IPS-18c (cell line): ENCODE measurements around the gene NR6A1.

Source experiments
- H3K4me3 ChIP-seq: 2 replicates; pipeline ENCODE4 v1.7.0; 2013; ENCODE audit warnings: low read depth, mild to moderate bottlenecking, low read length, moderate library complexity; ENCODE audit not compliant: insufficient read depth
- H3K9me3 ChIP-seq: one replicate; pipeline ENCODE4 v1.6.1; 2013; ENCODE audit warnings: mild to moderate bottlenecking, low read length, moderate library complexity; ENCODE audit not compliant: control insufficient read depth, insufficient read depth

The NR6A1 gene

GRCh38 chr9:124724415-124725067 is 46.6 kb downstream of the NR6A1 start:
- no peaks in the 10 kb centered on the region for H3K9me3 ChIP-seq
- H3K4me3 ChIP-seq: no peak overlapping the region

- H3K9me3 ChIP-seq: no peaks in the 10 kb centered on the region
Measured at GRCh38 chr9:124723352-124723751, 47.8 kb downstream of the NR6A1 start.

GRCh38 chr9:124721109-124721906 is 49.8 kb downstream of the NR6A1 start:
- no peaks in the 10 kb centered on the region for H3K9me3 ChIP-seq
- no peak overlapping the region for H3K4me3 ChIP-seq

More at GRCh38 chr9:124723352-124723751, 47.8 kb downstream of the NR6A1 start:
- no peak overlapping the region for H3K4me3 ChIP-seq

- H3K4me3 ChIP-seq: no peak overlapping the region
- H3K9me3 ChIP-seq: no peaks in the 10 kb centered on the region
Measured at GRCh38 chr9:124720429-124721108, 50.5 kb downstream of the NR6A1 start.

- no peaks in the 10 kb centered on the region for H3K9me3 ChIP-seq
- H3K4me3 ChIP-seq: no peak overlapping the region
Measured at GRCh38 chr9:124718928-124719327, 52.2 kb downstream of the NR6A1 start.

GRCh38 chr9:124717597-124717996 is 53.5 kb downstream of the NR6A1 start:
- Histone ChIP-seq H3K9me3 (no peaks in the 10 kb centered on the region), H3K4me3 (no peak overlapping the region)

GRCh38 chr9:124716808-124717207 is 54.3 kb downstream of the NR6A1 start:
- H3K4me3 ChIP-seq: no peak overlapping the region
- H3K9me3 ChIP-seq: no peaks in the 10 kb centered on the region

- Histone ChIP-seq H3K9me3 (no peaks in the 10 kb centered on the region), H3K4me3 (no peak overlapping the region)
Measured at GRCh38 chr9:124710766-124711165, 60.3 kb downstream of the NR6A1 start.

- H3K4me3 ChIP-seq: no peak overlapping the region
- no peaks in the 10 kb centered on the region for H3K9me3 ChIP-seq
Measured at GRCh38 chr9:124709292-124709690, 61.8 kb downstream of the NR6A1 start.

- no peaks in the 10 kb centered on the region for H3K9me3 ChIP-seq
Measured at GRCh38 chr9:124708633-124709291, 62.3 kb downstream of the NR6A1 start.

GRCh38 chr9:124708074-124708473 is 63.0 kb downstream of the NR6A1 start:
- Histone ChIP-seq H3K4me3 (no peak overlapping the region), H3K9me3 (no peaks in the 10 kb centered on the region)

More at GRCh38 chr9:124708633-124709291, 62.3 kb downstream of the NR6A1 start:
- no peak overlapping the region for H3K4me3 ChIP-seq

GRCh38 chr9:124707666-124708065 is 63.4 kb downstream of the NR6A1 start:
- no peak overlapping the region for H3K4me3 ChIP-seq
- H3K9me3 ChIP-seq: no peaks in the 10 kb centered on the region

GRCh38 chr9:124706685-124707084 is 64.4 kb downstream of the NR6A1 start:
- no peak overlapping the region for H3K4me3 ChIP-seq
- peaks cover 2% of the 10 kb centered on the region for H3K9me3 ChIP-seq

GRCh38 chr9:124699575-124699974 is 71.5 kb downstream of the NR6A1 start:
- H3K4me3 ChIP-seq: no peak overlapping the region

GRCh38 chr9:124698265-124698664 is 72.8 kb downstream of the NR6A1 start:
- Histone ChIP-seq H3K4me3 (no peak overlapping the region), H3K9me3 (peaks cover 2% of the 10 kb centered on the region)

More at GRCh38 chr9:124699575-124699974, 71.5 kb downstream of the NR6A1 start:
- peaks cover 2% of the 10 kb centered on the region for H3K9me3 ChIP-seq

GRCh38 chr9:124697326-124698200 is 73.5 kb downstream of the NR6A1 start:
- H3K4me3 ChIP-seq: no peak overlapping the region
- peaks cover 2% of the 10 kb centered on the region for H3K9me3 ChIP-seq
